Stimulated activated CD4-positive, alpha-beta T cell treated with anti-CD3 and anti-CD28 coated beads, Interleukin-2, amount 100 ng/mL, for 24 hours (primary cell): ENCODE measurements around the gene MAGEF1.

Experiments
- DNase-seq, 2 donors: peaks; one replicate each; pipeline ENCODE4 v3.0.0-alpha.2; 2020

The MAGEF1 gene

GRCh38 chr3:184688251-184688881, 23.5 kb downstream of the MAGEF1 start:
- DNase-seq: no peak

DNA sequence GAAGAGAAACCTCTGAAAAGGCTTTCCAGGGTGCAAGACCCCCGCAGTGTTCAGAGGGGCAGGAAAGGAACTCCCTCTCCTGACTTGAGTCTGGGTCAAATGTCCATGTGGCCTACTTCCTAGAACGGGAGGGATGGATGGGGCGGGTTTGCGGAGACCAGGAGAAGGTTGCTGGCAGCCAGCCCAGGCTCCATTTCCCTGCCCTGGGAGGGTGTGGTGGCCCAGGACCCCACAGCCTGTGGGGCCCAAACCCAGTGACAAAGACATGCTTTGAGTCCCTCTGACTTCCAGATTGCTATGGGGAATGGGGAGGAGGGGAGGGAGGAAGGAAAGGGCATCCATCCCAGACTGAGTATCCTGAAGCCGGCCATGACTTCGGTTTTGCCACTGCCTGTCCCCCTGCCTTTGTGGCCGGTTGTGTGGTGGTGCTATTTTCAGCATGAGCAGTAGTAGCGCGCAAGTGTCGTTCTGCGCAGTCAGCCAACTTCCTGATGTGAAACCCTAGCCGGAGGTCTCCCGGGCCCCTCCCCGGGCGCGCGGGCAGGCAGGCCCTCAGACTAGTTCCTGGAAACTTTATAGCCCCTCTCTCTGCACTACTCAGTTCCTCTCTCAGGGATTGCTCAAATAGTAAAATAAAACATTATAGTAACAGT, 24.4 kb downstream of the MAGEF1 start:
- DNase-seq: no peak

GRCh38 chr3:184685646-184686045, 26.2 kb downstream of the MAGEF1 start:
- DNase-seq: no peak

DNA sequence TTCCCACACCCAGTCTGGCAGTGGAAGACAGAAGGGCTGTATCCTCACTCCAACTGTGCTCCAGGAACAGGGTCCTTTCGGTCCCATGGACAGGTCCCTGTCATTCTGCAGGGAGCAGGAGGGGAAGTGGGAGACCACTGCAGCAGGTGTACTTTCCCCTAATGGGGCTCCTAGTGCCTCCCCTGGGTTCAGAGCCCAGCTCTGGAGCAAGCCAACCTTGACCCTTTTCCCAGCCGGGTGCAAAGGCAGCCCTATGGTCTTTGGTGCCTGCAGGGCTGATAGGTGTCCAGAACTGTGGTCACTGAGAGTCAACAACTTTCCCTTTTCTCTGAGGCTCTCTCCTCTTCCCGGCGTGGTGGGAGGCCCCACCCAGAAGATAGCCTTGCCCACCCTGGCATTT, 26.8 kb downstream of the MAGEF1 start:
- no peak for DNase-seq

DNA sequence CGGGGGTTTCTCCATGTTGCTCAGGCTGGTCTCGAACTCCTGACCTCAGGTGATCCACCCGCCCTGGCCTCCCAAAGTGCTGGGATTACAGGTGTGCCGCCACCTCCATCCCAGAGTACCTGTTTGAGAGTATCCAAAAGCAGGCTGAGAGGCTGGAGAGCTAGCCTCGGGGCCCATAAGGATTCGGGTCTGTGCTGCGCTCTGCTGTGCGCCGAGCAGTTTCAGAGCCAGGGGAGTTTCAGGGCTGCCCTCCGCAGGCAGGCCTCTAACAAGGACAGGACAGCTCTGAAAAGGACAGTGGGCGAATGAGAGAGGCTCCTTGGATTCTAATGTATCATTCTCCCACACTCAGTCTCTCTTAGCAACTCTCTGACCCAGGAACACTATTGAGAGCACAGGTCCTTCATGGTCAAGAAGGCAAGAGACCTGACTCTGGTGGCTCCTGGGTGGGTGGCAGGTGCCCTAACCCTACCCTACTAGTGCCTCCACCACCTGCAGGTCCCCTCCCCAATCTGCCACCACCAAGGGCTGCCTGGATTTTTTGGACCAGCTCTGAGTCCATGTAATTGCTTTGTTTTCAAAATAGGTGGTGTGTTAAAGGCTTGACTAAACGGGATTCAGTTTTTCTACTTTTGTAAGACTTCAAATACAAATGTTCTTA, 27.8 kb downstream of the MAGEF1 start:
- DNase-seq: no peak

DNA sequence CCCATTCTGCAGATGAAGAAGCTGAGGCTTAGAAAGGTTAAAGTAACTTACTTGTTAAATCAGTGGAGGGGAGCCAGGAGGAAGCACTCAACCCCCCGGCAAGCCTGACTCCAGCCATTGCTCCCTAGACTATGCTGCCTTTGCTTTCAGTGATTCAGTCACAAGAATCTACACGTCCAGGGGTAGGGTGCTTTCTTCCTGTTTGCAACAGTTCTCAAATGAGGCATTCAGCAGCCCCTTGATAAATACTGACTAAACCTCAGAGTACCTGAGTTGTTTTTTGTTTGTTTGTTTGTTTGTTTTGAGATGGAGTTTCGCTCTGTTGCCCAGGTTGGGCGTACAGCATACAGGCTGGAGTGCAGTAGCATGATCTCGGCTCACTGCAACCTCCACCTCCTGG, 28.6 kb downstream of the MAGEF1 start:
- no peak for DNase-seq

GRCh38 chr3:184682671-184683070, 29.2 kb downstream of the MAGEF1 start:
- no peak for DNase-seq

- no peak for DNase-seq
These were observed 31.2 kb downstream of the MAGEF1 start for GRCh38 chr3:184680385-184681345.

- no peak for DNase-seq
These were observed 32.6 kb downstream of the MAGEF1 start for GRCh38 chr3:184679056-184679816.

GRCh38 chr3:184678317-184679055, 33.4 kb downstream of the MAGEF1 start:
- DNase-seq: no peak

GRCh38 chr3:184677344-184678316, 34.2 kb downstream of the MAGEF1 start:
- no peak for DNase-seq

DNA sequence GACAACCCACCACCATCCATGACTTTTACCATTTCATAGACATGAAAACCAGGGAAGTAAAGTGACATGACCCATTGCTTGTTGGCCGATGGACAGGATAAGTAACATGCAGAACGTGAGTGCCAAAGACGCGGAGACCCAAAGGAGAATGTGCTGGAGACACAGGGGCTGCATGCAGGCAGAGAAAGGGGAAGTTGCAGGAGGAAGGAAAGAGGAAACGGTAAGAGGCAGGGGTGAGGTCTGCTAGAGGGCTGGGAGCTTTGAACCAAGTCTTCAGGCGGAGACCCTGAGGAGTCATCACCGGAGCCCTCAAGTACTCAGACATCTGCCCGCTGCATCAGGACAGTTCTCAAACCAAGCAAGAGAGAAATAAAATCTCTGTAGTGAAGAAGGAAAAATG, 34.9 kb downstream of the MAGEF1 start:
- no peak for DNase-seq

- no peak for DNase-seq
These were observed 37.2 kb downstream of the MAGEF1 start for GRCh38 chr3:184674626-184675025.

DNA sequence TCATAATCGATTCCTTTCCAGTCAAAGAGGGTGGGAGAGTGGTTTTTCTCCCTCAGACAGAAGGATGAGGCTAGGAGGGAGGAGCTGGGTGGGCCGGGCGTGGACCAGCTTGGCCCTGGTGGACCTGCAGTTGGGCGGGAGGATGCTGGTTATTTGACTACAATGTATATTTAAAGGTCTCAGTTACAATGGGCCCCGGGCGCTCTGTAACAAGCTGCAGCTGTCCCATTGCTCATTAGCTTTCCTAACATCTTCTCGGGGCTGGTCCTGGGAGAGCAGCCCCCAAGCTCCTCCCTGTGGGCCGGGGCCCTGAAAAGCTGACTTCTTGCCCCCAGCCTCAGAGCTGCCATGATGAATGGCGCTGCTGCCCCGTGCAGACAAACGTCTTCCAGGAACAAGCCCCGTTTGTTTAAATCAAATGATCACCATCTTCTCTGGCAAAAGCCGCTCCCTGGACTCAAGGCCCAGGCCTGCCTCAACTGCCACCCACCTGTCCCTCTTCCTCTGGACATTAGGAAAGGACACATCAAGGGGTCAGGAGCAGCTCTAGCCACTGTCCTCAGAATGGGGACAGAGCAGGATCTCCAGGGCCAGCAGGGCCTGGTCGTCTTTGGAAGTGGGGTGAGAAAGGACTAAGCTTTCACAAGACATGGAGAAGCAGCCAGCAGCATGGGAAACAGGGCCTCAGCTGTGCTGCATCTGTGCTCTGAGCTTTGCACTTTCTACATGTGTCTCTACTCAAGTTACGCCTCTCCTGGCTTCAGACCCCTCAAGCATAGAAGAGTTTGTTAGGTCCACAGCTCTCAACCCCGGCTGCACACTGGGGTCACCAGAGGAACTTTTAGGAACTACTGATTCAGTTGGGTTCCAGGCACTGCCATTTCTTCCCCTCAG, 38.6 kb downstream of the MAGEF1 start:
- no peak for DNase-seq

- DNase-seq: no peak
These were observed 39.5 kb downstream of the MAGEF1 start for GRCh38 chr3:184672335-184672734.

- DNase-seq: no peak
These were observed 41.7 kb downstream of the MAGEF1 start for GRCh38 chr3:184670091-184670602.

DNA sequence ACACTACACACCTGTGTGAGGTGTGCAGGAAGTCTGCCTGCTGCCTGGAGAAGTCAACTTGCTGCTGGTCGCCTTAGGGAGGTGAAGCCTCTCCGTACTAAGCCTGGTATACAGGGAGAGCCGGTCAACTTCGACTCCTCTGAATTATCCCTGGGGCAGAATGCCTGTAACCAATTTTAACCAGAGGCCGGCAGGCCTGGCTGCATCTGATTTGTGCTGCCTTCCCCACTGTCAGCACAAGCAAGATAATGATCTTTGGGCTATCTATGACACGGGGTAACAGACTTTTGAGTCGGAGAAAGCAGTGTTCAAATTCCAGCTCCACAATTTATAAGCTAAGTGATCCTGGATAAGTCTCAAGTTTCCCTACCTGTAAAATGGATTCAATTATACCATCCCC, 42.3 kb downstream of the MAGEF1 start:
- DNase-seq: no peak

DNA sequence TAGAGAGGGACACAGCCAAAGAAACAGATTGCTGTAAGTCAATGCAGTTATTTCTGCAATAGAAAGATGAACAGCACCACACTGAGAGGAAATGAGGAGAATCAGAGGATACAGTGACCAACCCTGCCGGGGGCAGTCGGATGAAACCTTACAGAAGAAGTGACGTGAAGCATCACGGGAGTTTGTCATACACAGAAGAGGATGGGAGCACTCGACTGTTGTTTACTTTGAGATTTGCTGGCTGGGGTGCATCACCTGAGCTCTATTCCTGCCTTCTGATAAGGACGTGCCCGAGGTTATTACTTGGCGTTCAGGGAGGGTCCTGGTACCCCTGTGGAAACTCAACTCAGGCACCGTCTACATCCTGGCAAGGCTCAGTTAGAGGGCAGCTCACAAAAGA, 45.4 kb downstream of the MAGEF1 start:
- no peak for DNase-seq

DNA sequence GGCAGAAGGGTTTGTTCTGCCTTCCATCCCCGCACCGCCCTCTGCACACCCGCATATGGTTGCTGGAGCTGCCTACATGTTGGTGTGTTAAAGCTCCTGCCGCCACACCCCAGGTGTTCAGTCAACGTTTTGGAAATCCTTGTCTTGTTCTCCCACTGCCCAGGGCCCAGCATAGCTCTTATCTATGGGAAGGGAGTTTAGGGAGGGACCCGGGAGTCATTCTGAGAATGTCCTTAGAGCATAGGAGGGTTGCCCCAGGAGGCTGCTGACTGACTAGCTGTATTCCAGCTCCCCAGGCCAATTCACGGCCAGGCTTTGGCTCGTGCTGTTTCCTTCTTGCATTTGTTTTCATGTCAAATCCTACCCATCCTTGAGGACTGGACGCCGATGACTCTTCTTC, 46.8 kb downstream of the MAGEF1 start:
- DNase-seq: no peak
